Stimulated activated CD8-positive, alpha-beta memory T cell treated with anti-CD3 and anti-CD28 coated beads, Interleukin-4, amount 100 ng/mL, for 1 hour (primary cell): ENCODE data around the gene RETSAT.
"Not testable (repeated sequence)": the region's sequence is repeated elsewhere in the genome, so short reads cannot be mapped to it uniquely, and the experiment has no call there.

ENCODE experiments used
- DNase-seq, 2 donors: peaks; one replicate each; pipeline ENCODE4 v3.0.0-alpha.2; 2020; ENCODE audit warnings: low read depth in 2 of 2, low spot score in 1 of 2

Gene RETSAT

GRCh38 chr2:85354286-85355072, at the start of gene RETSAT, which contains the start of gene ELMOD3:
Gene RETSAT, minus strand, starts transcription at chr2:85354528. Its CDS starts 21 bp downstream, at chr2:85354507.
Gene ELMOD3, plus strand, starts transcription at chr2:85354769. Its CDS starts 2,430 bp downstream, at chr2:85357199.
- DNase-seq = peak; percentile 90 to 92

DNA sequence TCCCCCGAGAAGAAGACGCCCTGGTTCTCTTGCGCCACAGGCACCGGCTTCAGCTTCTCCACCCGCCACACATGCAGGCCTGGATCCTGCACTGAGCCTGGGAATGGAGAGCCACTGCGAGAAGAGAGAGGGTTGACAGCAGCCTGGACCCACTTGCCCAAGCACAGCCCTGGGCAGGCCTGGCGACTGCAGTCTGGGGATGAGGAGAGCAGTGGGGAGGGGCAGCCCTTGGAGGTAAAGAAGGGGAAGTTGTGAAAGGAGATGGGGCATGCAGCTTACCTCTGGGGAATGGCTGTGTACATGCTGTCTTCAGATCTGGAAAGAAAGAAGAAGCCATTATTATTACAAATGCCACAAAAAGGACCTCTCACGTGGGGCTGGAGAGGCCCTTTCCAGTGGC, 47.5 kb upstream of the RETSAT start:
- DNase-seq = no peak

DNA sequence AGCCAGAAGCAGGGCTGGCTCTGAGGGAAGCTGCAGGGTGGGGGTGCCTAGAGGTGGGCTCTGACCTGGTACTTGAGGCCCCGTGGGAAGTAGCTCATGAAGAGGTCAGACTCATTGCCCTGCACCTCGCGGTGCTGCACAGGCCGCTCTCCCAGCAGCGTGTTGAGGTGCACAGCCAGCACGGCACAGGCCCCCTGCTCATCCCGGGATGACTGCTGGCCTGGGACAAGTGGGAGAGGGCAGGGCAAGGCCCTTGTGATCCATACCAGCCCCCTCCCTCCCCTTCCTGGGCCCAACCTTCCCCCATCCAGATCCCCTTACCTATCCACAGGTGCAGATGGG, 47.1 kb upstream of the RETSAT start:
- no peak for DNase-seq

- DNase-seq = no peak
Observed at GRCh38 chr2:85400541-85401463, 46.5 kb upstream of the RETSAT start.

DNA sequence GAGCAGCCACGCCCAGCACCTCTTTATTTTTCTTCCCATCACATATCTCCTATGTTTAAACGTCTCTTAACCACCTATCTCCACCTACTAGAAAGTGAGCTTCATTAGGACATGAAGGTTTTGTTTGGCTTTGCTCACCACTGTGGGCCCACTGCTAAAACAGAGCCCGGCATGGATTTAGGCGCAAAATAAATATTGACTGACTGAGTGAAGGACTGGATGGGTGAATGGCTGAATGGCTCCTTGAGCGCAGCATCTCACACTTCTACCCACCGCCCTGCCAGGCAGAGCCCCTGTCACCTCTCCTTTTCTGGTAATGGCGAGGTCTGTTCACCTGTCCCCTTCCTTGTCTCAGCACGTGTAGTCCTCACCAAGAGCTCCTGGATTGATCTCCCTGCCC, 45.7 kb upstream of the RETSAT start:
- DNase-seq = no peak

DNA sequence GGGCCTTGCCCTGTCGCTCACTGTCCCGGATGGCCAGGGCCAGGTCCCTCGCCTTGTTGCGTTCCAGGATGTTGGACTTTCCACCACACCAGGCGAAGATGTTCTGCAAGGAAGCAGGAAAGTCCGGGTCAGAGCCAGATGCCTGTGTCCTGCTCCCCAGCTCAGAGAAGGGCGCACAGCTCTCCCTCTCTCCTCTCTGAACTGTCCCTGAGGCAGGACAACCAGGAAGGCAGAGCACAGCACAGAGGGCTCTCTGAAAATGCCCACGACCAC, 44.8 kb upstream of the RETSAT start:
- no peak for DNase-seq

DNA sequence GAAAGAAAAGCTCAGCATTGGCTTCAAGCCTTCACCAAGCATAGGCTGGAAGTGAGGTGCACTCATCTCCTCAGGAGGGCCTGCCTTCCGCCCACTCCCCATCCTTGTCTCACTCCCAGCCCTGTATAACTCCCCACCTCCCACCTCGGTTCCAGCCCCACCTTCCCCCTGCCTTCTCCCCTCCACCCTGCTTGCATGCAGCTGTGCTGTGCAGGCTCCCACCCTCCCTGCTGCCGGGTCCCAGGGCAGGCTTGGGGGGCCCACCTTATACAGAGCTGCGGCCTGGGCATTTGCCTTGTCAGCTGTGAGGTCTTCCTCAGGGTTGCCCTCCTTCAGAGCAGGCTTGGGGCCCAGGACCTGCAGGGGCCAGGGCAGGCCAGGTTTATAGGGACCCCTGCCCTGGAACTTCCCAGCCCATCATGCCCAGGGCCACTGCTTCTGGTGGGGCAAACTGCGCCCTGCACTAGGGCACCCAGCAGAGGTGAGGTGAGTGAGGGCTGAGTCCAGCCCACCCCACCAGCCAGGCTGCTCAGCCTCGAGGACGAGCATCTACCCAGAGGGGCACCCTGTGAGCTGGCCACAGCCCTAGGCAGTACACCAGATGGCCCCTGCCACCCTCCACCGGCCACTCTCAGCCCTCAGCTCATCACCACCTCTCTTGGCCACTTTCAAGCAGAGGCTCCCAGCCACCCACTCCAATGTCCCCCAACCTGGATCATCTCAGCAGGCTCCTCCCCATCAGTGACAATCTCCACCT, 44.3 kb upstream of the RETSAT start:
- no peak for DNase-seq

DNA sequence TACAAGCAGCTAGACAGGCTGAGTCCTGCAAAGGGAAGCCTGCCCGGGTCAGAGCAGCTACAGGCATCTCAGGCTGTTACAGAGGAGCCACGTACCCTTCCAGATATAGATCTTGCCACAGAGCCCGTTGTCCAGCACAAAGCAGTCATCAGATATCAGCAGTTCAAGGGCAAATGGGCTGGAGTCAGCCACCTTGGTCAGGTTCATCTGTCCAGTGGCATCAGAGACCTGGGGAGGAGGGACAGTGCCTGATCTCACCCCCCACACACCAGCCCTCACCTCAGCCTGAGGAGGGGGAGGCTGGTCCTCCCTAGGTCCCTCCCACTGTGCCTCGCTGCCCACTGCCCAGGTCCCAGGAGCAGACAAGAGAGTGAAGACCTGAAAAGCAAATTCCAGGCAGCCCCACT, 43.6 kb upstream of the RETSAT start:
- DNase-seq = no peak

GRCh38 chr2:85396531-85397470, 42.5 kb upstream of the RETSAT start:
- no peak for DNase-seq

- DNase-seq = no peak
Observed at GRCh38 chr2:85395912-85396475, 41.7 kb upstream of the RETSAT start.

GRCh38 chr2:85394976-85395375, 40.6 kb upstream of the RETSAT start:
- DNase-seq = no peak

DNA sequence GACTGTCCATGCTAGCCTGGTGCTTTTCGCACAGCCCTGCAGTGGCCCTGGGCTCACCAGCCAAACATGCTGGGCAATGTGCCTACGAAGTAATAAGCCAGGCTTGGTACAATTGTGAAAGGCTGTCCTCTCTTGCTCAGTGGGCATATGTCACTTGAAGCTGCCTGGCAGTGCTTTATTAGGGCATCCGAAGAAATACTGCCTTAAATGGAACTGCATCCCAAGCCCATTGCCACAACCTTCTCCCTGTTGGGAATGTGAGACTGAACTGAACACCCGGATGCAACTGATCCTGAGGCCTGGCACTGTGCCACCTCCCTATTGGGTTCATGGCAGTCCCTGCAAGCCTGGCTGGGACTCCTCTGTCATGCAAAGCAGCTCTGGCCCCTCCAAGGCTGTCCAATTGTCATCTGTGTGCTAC, 39.9 kb upstream of the RETSAT start:
- no peak for DNase-seq

- no peak for DNase-seq
Observed at GRCh38 chr2:85393836-85394235, 39.5 kb upstream of the RETSAT start.

- DNase-seq = peak in 1 of 2 donors; percentile 58
Observed at GRCh38 chr2:85390941-85391669, 36.8 kb upstream of the RETSAT start.

- no peak for DNase-seq
Observed at GRCh38 chr2:85388878-85389538, 34.7 kb upstream of the RETSAT start.

GRCh38 chr2:85387754-85388153, 33.4 kb upstream of the RETSAT start:
- no peak for DNase-seq

DNA sequence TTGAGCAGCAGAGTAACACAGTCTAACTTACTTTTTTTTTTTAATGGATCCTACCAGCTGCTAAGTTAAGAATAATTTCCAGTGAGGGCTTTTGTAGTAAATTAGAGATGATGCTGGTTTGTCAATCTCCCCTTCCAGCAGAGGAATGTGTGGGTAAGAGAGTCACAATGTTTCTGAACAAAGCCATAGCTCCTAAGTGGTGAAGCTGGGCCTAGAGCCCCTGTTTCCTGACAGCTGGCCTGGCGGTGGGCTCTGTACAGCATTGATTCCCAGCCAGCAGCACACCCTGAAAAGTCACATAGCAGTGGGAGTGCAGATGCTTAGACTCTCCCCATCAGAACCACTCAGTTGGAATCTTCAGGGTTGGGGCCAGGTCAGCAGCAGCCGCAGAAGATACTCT, 31.4 kb upstream of the RETSAT start:
- DNase-seq = no peak

DNA sequence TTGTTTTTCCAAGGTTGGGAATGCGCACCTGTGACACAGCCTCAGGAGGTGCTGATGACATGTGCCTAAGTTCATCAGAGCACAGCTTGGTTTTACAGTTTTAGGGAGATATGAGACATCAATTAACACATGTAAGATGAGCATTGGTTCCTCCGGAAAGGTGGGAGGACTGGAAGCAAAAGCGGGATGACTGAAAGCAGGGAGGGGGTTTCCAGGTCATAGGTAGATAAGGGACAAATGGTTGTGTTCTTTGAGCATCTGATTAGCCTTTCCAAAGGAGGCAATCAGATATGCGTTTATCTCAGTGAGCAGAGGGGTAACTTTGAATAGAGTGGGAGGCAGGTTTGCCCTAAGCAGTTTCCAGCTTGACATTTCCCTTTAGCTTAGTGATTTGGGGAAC, 29.5 kb upstream of the RETSAT start:
- no peak for DNase-seq

DNA sequence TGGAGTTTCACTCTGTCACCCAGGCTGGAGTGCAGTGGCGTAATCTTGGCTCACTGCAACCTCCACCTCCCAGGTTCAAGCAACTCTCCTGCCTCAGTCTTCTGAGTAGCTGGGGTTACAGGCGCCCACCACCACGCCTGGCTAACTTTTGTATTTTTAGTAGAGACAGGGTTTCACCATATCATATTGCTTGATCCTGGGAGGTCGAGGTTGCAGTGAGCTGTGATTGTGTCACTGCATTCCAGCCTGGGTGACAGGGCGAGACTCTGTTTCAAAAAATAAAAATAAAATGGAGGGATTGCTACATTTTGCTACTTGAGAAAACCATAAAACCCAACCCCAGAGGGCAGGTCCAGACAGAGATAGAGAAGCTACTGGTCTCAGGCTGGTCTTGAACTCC, 28.8 kb upstream of the RETSAT start:
- not testable (repeated sequence) for DNase-seq
